Measurements from ENCODE around the gene C10orf67.

DNA sequence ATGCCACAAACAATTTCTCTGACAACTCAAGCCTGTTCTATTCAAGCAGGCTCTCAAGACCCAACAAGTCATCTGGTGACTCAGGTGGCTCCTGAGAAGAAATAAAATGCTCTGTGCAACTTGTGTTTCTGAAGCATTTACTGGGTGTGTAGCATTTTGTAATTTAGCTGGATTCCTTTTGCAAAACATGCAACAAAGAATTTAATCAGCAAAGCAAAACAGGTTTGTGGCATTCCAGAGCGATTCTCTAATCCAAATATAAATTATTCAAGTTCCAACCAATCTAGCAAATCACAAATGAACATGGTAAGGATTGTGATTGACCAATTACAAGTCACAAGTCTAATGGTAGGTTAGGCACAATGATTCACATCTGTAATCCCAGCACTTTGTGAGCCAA, 39.8 kb upstream of the C10orf67 start:
- no peak for TF ChIP-seq POLR2A (IDR thresholded peaks at IDR 0.05)
- TF ChIP-seq, protein P1, sequence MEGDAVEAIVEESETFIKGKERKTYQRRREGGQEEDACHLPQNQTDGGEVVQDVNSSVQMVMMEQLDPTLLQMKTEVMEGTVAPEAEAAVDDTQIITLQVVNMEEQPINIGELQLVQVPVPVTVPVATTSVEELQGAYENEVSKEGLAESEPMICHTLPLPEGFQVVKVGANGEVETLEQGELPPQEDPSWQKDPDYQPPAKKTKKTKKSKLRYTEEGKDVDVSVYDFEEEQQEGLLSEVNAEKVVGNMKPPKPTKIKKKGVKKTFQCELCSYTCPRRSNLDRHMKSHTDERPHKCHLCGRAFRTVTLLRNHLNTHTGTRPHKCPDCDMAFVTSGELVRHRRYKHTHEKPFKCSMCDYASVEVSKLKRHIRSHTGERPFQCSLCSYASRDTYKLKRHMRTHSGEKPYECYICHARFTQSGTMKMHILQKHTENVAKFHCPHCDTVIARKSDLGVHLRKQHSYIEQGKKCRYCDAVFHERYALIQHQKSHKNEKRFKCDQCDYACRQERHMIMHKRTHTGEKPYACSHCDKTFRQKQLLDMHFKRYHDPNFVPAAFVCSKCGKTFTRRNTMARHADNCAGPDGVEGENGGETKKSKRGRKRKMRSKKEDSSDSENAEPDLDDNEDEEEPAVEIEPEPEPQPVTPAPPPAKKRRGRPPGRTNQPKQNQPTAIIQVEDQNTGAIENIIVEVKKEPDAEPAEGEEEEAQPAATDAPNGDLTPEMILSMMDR (IDR thresholded peaks at IDR 0.05) = no peak
